Right atrium auricular region (tissue), 2 donors: Measurements from ENCODE around the gene PDE6B. TPM values are rescaled to one million over a fixed set of nuclear protein-coding genes. Genes with fewer than 3 reads are reported as not detected.
"Not testable (repeated sequence)": the region's sequence is repeated elsewhere in the genome, so short reads cannot be mapped to it uniquely, and the experiment has no call there.

Experiments
- DNase-seq: peaks from one replicate; pipeline ENCODE4 v3.0.0-alpha.2; 2019; ENCODE audit warnings: low spot score
- H3K27ac ChIP-seq, 2 donors: fragments of 200-600 bp; sonication (generic); 1 replicate in 1 of 2; 2 replicates in 1 of 2; pipeline ENCODE4 v1.5.1; 2016 to 2019
- H3K27me3 ChIP-seq, 2 donors: fragments of 200-600 bp; sonication (generic); one replicate each; pipeline versions ENCODE4 v1.5.1 to v1.6.0; 2017 to 2019
- H3K36me3 ChIP-seq: fragments of 200-600 bp; sonication (generic); one replicate; pipeline ENCODE4 v1.5.1; 2016
- H3K4me1 ChIP-seq, 2 donors: fragments of 200-600 bp; sonication (generic); one replicate each; pipeline versions ENCODE4 v1.5.1 to v1.6.0; 2017 to 2019
- H3K4me3 ChIP-seq, 2 donors: fragments of 200-600 bp; sonication (generic); 1 replicate in 1 of 2; 2 replicates in 1 of 2; pipeline ENCODE4 v1.5.1; 2017 to 2019; ENCODE audit warnings: mild to moderate bottlenecking in 1 of 2, moderate library complexity in 1 of 2
- H3K9me3 ChIP-seq, 2 donors: fragments of 200-600 bp; sonication (generic); one replicate each; pipeline ENCODE4 v1.5.1; 2019
- CTCF ChIP-seq, 2 donors: fragments of 200-600 bp; sonication (generic); IDR thresholded peaks; one replicate each; pipeline ENCODE4 v1.5.1; 2019; ENCODE audit warnings: antibody characterized with exemption in 2 of 2
- total RNA-seq, 2 donors: library from RNA; depleted of rRNA; stranded (reverse); fragments of >200 nt; gene quantifications; one replicate each; pipeline ENCODE4 v1.1.0, GENCODE V29; 2016

The PDE6B gene
- total RNA-seq, 2 donors from 2014 or later, result 2.3 to 4.6 TPM

- no peaks in the 10 kb centered on the region for H3K27me3 ChIP-seq
- no peak for TF ChIP-seq CTCF (IDR thresholded peaks at IDR 0.05)
- H3K27ac ChIP-seq, result no peak overlapping the region
- H3K4me1 ChIP-seq, result no peaks in the 10 kb centered on the region
- no peak for DNase-seq
- H3K4me3 ChIP-seq, result no peak overlapping the region
- H3K9me3 ChIP-seq, result no peaks in the 10 kb centered on the region
- H3K36me3 ChIP-seq, result no peaks in the 10 kb centered on the region
These were observed 10.7 kb downstream of the PDE6B start for GRCh38 chr4:635851-636627.

- Histone ChIP-seq H3K4me3 (no peak overlapping the region), H3K9me3 (no peaks in the 10 kb centered on the region), H3K36me3 (no peaks in the 10 kb centered on the region), H3K27me3 (no peaks in the 10 kb centered on the region), H3K27ac (no peak overlapping the region), H3K4me1 (no peaks in the 10 kb centered on the region)
- TF ChIP-seq CTCF (IDR thresholded peaks at IDR 0.05), result no peak
- DNase-seq, result no peak
These were observed 11.3 kb downstream of the PDE6B start for GRCh38 chr4:636628-637159.

- DNase-seq, result no peak
These were observed 12.3 kb downstream of the PDE6B start for GRCh38 chr4:637536-638280.

GRCh38 chr4:642366-642765 is 17.0 kb downstream of the PDE6B start:
- DNase-seq, H3K4me1 ChIP-seq, H3K27me3 ChIP-seq, H3K36me3 ChIP-seq, H3K4me3 ChIP-seq, H3K27ac ChIP-seq: not testable (repeated sequence)
- peaks cover 0 to 17% of the 10 kb centered on the region in 2 donors for H3K9me3 ChIP-seq

More at GRCh38 chr4:637536-638280, 12.3 kb downstream of the PDE6B start:
- Histone ChIP-seq H3K27ac (no peak overlapping the region), H3K27me3 (no peaks in the 10 kb centered on the region), H3K4me3 (no peak overlapping the region), H3K36me3 (no peaks in the 10 kb centered on the region), H3K4me1 (no peaks in the 10 kb centered on the region), H3K9me3 (peaks cover 0 to 5% of the 10 kb centered on the region in 2 donors)
- no peak for TF ChIP-seq CTCF (IDR thresholded peaks at IDR 0.05)

- DNase-seq, result no peak
- no peaks in the 10 kb centered on the region for H3K27me3 ChIP-seq
These were observed 21.1 kb downstream of the PDE6B start for GRCh38 chr4:646460-646859.

More at GRCh38 chr4:646460-646859, 21.1 kb downstream of the PDE6B start:
- H3K27ac ChIP-seq, result no peak overlapping the region
- H3K36me3 ChIP-seq, result no peaks in the 10 kb centered on the region
- H3K9me3 ChIP-seq, result peaks cover 0 to 17% of the 10 kb centered on the region in 2 donors
- no peaks in the 10 kb centered on the region for H3K4me1 ChIP-seq
- TF ChIP-seq CTCF (IDR thresholded peaks at IDR 0.05), result no peak
- no peak overlapping the region for H3K4me3 ChIP-seq
